ENCODE data around the gene LAPTM5.
A peak's percentile ranks its signal among the peaks of the same experiment; 100 is the strongest.
"Not testable (repeated sequence)": the region's sequence is repeated elsewhere in the genome, so short reads cannot be mapped to it uniquely, and the experiment has no call there.

The LAPTM5 gene

GRCh38 chr1:30768830-30769718 lies 11.5 kb upstream of the LAPTM5 start:
- DNase-seq, result no peak

- no peak for DNase-seq
Observed at GRCh38 chr1:30768159-30768829, 10.7 kb upstream of the LAPTM5 start.

- DNase-seq, result not testable (repeated sequence)
Observed at GRCh38 chr1:30766948-30767347, 9.4 kb upstream of the LAPTM5 start.

DNA sequence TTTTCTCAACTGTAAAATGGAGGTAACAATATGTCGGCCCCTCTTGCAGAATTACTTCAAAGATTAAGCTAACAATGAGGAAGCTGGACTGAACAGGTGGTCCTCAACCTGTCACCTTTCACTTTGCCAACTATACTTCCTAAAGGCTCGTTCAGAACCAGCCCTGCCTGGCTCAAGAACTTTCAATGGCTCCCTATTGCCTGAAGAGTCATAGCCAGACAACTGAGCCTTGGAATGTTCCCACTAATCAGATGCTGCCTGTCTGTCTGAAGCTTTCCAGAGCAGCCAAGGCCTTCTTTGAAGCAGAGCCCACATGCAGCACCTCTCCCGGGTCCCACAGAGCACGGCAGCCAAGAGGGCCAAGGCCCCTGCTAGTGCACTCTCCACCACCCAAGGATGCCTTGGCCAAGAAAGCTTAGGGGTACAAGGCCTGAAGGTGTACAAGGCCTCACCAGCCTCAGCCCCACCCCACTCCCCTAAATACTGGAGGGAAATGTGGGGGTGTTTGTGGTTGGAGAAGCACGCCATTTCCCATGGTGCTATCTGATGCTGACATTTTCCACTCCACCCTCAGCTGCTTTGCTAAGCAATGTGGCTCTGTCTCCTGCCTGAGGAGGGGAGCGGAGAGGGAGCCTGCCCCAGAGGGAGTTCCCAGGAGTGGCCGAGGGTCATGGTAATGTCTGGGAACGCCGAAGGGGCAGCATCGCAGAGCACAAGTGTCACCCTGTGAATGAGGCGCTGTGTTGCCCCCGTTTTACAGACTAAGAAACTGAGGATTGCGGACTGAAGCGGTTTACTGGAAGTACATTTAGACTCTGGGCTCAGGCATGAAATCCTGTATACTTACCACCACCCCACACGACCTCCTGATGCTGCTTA lies 8.2 kb upstream of the LAPTM5 start:
- no peak for DNase-seq

DNA sequence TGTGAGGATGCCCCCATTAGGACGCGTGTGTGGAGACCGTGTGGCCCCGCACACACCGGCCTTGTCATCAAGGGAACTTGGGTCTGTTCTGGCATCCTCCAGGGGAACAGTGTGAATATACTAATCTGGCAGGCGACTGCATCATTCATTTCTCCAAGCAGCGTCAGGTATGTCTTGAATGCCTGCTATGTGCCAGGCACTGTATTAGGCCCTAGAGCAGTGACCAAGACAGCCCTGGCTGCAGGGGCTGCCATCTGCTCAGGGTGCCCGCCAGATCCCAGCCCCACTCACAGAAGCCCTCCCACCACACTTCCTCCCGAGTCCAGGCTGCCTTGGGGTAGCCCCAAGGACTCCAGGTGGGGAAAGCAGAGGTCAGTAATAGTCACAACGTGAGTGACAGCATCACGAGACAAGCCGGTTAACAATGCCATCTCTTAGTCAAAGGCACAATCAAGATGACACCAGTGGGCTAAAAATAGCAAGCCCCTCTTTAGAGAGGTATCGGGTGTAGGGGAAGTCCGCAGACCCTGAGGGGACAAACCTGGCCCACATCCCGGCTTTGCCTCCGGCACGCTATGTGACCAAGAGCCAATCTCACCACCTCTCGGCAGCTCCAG lies 7.5 kb upstream of the LAPTM5 start:
- DNase-seq, result no peak

DNA sequence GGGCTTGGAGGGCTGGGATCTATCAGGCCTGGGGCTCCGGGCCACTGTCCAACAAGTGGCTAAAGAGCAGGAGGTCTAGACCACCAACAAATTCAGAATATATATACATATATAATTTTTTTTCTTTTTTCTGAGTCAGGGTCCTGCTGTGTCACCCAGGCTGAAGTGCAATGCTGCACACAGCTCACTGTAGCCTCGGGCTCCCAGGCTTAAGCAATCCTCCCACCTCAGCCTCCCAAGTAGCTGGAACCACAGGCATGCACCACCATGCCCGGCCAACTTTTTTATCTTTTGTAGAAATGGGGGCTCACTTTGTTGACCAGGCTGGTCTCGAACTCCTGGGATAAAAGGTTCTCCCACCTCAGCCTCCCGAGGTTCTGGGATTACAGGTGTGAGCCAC lies 6.8 kb upstream of the LAPTM5 start:
- no peak for DNase-seq

- no peak for DNase-seq
Observed at GRCh38 chr1:30763651-30764248, 6.2 kb upstream of the LAPTM5 start.

- DNase-seq, result no peak
Observed at GRCh38 chr1:30762930-30763650, 5.5 kb upstream of the LAPTM5 start.

DNA sequence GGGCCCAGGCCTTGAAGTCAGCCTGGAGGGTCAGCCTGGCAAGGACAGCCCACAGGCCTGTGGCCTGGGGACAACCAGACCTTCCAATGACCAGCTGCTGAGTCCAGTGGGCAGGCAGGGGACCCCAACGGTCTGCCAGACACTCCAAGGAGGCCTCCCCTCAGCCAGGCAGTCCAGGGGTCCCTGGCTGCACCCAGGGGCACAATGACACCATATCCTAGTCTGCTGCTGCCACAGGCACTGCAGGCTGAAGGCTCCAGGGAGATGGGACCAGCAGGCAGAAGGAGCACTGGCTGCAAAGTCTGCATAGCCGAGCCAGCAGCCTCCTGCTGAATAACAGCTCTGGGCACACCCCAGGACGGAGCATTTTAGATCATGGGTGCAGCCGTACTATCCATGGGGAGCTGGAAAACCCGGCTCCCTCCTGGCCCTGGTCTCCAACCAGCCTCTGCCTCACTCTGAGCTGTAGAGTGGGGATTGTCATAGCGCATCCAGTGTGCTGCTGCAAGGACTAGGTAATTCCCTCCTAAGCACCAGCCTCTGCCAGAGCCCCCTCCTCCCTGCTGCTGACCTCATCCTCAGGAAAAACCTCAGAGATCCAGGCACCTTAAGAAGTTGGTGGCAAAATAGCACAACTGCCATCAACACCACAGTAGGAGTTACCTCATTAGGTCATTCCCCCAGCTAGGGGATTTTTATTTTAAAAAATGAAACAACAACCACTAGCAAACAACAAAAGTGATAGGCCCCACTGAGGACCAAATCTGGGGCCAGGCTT lies 4.8 kb upstream of the LAPTM5 start:
- no peak for DNase-seq

- no peak for DNase-seq
Observed at GRCh38 chr1:30761381-30762151, 4.0 kb upstream of the LAPTM5 start.

DNA sequence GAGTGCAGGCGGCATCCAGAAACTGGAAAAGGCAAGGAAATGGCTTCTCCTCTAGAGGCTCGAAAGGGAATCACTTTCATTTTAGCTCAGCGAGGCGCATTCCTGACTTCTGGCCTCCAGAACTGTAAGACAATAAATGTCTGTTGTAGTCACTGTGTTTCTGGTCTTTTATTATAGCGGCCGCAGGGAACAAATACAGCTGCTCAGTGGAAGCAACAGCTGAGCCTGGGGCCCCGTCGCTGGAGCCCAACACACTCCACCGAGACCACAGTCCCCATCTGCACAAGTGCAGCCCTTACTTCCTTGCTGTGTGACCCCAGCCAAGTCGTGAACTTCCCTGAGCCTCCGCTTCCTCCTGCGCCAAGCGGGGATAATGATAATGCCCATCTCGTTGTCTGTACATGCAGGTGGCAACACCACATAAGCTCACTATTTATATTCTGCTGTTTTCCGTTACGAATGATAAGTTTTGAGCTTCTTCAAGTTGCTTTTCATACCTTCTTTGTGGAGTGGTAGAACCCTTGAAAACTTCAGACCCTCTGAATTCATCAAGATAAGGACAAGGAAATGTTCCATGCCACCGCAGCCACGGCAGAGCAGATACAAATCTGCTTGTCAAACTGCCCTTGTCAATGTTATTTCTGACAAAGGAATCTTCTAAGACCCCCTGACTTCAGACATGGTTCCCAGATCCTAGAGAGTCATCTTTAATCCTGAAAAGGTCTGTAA lies 3.2 kb upstream of the LAPTM5 start:
- DNase-seq, result no peak

DNA sequence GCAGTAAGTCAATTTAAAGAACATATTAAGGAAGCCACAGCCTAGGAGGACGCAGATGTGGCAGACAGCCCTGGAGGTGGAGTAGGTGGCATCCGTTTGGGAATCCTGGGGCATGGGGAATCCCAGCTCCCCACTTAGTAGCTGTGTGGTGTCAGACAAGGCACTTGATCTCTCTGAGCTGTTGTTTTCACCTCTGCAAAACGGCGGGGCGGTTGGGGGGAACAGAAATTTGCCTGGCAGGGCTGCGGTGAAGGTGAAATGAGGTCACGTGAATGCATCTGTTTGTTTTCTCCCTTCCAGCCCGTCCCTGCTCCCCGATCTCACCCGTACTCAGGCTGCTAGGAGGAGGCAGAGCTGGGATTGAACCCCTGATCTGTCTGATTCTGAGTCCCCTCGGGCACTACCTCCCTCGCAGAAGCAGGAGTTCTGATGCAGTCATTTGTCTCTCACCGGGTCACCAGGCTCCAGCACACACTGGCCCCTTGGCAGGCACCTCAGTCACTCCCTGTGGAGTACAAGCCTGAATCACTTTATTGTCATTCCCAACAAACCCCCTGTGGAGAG lies 2.2 kb upstream of the LAPTM5 start:
- peak; percentile 63 for DNase-seq

DNA sequence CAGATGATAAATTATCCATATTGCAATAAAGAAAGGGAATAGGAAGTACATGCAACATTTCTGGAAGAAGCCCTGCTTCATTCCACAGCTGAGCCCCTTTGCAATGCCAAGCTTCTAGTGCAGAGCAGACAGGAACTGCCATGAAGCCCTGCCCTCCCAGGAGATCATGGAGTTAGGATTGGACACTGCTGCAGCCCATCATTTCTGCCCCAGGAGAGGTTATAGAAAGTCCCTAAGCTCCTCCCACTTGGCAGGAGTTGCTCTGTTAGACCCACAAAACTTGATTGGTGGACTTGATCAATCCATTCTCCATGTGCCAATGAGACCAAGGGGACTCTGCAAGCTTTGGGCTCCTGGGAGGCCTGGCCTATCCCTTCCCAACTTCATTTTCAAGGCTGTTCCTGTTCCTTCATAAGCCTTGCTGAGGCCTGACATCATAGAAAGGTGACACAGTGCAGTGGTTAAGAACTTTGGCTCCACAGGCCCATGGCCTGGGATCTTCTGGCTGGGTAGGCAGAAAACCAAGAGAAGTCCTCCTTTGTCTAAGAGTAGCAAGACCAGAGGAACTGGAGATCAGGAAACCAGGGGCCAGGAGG lies 1.3 kb upstream of the LAPTM5 start:
- DNase-seq, result peak; percentile 64

DNA sequence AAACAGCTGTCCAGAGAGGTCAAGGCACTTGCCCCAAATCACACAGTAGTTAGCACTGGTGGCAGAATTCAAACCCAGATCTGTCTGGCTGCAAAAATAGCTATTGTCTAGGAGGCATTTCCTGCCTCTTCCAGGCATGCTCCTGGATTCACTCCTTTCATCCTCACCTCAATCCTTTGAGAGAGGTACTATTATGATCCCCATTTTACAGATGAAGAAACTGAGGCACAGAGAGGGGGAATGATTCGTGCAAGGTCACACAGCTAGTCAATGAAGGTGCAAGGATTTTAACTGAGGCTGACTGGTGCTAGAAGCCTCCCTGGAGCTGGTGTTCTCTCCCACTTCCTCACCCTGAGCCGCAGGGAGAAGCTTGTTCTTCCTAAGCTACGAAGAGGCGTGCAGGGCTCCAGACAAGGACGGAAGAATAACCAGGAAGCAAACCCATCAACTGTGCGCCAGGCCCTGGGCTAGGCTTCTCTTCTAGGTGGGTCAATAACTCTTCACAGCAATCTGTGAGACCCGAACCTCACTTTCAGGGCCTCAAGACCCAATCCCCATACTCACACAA lies 631 bp upstream of the LAPTM5 start:
- DNase-seq, result no peak

DNA sequence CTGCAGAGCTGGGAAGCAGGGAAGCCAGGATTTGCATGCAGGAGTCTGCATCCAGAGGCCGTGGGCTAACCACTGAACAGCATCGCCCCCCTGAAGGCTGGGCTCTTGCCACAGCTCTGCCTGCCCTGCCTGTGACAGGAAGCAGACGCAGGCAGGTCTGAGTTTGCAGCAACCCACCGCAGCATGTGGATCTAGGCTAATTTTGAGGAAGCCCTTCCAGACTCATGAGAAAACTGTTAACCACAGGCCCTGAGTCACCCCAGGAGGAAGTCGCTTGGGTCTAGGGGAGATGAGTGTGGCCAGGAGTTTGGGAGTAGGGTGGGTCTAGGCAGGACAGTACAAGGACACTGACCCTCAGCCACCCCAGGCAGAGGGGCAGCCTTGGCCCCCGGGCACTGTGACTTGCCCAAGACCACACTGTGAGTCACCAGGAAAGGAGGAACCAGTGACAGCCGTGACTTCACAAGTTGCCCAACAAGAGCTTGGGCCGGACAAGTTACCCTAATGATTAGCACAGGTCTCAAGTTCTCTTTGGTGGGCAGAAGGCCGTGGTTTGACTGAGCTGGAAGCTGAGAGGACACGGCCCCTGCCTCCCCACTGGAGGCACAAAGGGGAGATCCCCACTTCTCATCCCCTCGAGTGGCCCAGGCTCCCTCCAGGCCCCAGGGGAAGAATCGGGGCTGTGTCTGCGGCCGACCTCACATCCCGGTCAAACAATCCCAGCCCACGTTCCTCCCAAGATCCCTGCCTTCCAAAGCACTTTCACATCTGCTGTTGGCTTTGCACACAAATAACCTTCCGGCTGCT lies 826 bp downstream of the LAPTM5 start:
- peak; percentile 89 for DNase-seq

- no peak for DNase-seq
Observed at GRCh38 chr1:30756206-30756544, 1.4 kb downstream of the LAPTM5 start.

- DNase-seq, result no peak
Observed at GRCh38 chr1:30755746-30756145, 1.8 kb downstream of the LAPTM5 start.

GRCh38 chr1:30755334-30755733 lies 2.2 kb downstream of the LAPTM5 start:
- no peak for DNase-seq

All from activated CD4-positive, alpha-beta T cell treated with anti-CD3 and anti-CD28 coated beads, Interleukin-2, Interleukin-6, amounts not matched to agents 100 ng/mL and 50 ng/mL, durations not matched to agents 16 hours and 8 hours (primary cell).